ENCODE results near the gene HOXA11. TPM values are rescaled to one million over a fixed set of nuclear protein-coding genes. Genes with fewer than 3 reads are reported as not detected.
A peak's percentile ranks its signal among the peaks of the same experiment; 100 is the strongest.

Gene HOXA11
- polyA plus RNA-seq, 1 donor from 2014 or later = not detected

DNA sequence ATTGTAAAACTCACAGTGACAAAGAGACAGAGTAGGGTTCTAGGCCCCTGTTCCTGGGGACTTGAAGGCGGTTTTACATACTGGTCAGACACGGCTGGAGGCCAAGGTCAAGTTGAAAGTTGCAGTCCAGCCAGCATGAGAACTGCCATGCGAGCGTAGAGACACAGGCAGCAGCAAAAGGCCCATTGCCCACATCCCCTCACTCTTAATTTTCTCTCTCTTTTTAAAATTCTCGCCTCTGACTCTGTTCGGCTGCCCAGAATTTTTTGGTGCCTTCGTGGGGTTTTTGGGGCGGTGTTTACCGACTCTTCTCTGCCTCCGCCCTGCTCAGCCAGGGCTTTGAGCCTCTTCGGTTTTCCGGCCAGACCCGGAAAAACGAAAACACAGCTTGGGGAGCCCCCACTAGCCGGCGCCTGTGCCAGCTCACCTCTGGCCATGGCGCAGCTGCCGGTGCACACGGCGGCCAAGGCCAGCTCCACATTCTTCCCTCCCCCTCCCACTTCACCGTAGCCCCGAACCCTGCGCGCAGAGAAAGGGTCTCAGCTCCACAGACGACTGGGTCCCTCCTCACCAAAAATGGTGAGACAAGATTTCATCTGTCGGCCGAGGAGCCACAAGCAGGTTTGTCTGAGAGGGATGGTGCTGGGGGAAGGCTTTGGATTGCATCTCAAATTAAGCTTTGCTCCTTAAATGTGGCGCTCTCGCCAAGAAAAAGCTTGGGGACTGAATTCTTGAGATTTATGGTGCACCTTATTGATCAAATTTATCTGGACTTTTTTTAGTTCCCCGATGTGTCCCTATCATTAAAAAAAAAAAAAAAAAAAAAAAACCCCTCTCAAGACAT lies 17.2 kb upstream of the HOXA11 start:
- Histone ChIP-seq H4K20me1 (ENCODE audit: insufficient read depth) (no peaks in the 10 kb centered on the region), H3F3A (ENCODE audit: insufficient read depth, low read length, poor library complexity, severe bottlenecking) (no peaks in the 10 kb centered on the region), H3K9ac (ENCODE audit: low read length) (no peak overlapping the region), H3K27me3 (ENCODE audit: insufficient read depth, low read depth, low read length) (peaks cover 93% of the 10 kb centered on the region), H3K79me2 (replicated peaks; ENCODE audit: insufficient read depth, low read length) (no peaks in the 10 kb centered on the region), H3K4me2 (ENCODE audit: low read length) (no peak overlapping the region), H3K9me2 (ENCODE audit: insufficient read depth, low read length) (no peaks in the 10 kb centered on the region), H2AFZ (ENCODE audit: low read depth, low read length) (no peak overlapping the region), H3K9me3 (ENCODE audit: low read length) (no peaks in the 10 kb centered on the region), H3K4me3 (ENCODE audit: low read length) (no peak overlapping the region), H3K36me3 (ENCODE audit: insufficient read depth, low read length) (no peaks in the 10 kb centered on the region), H3K27ac (ENCODE audit: low read length) (no peak overlapping the region)
- TF ChIP-seq MXI1 (conservative IDR thresholded peaks at IDR 0.05; ENCODE audit: poor library complexity, severe bottlenecking) (no peak), POLR2AphosphoS5 (IDR thresholded peaks at IDR 0.05) (peak; percentile 63)

DNA sequence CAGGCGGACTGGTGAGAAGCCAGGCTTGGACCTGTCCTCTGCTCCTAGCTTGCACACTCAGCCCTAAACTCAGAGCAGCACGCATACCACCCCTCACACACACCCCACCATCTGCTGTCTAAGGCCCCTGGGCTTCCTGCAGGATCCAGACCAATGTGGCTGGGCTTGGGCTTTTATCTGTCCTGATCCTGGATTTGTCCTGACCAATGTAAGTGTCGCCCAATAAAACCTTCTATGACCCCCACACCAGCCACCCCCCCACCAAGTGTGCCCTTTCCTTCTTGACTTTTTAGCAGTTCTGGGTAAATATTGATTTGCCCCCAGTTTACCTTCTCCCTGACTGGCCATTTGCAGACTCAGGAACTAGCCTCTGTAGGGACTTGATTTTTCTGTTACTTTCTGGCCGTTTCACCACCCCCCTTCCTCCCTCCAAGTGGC lies 16.6 kb upstream of the HOXA11 start:
- Histone ChIP-seq H3K9me3 (ENCODE audit: low read length) (no peaks in the 10 kb centered on the region), H3K9ac (ENCODE audit: low read length) (no peak overlapping the region), H3K36me3 (ENCODE audit: insufficient read depth, low read length) (no peaks in the 10 kb centered on the region), H3K4me2 (ENCODE audit: low read length) (no peak overlapping the region), H3F3A (ENCODE audit: insufficient read depth, low read length, poor library complexity, severe bottlenecking) (no peaks in the 10 kb centered on the region), H3K27me3 (ENCODE audit: insufficient read depth, low read depth, low read length) (peaks cover 93% of the 10 kb centered on the region), H3K27ac (ENCODE audit: low read length) (no peak overlapping the region), H3K79me2 (replicated peaks; ENCODE audit: insufficient read depth, low read length) (no peaks in the 10 kb centered on the region), H3K9me2 (ENCODE audit: insufficient read depth, low read length) (no peaks in the 10 kb centered on the region), H4K20me1 (ENCODE audit: insufficient read depth) (no peaks in the 10 kb centered on the region), H2AFZ (ENCODE audit: low read depth, low read length) (no peak overlapping the region), H3K4me3 (ENCODE audit: low read length) (no peak overlapping the region)
- no peak for TF ChIP-seq EZH2 (IDR thresholded peaks at IDR 0.05; ENCODE audit: borderline replicate concordance, insufficient read depth, low read length, poor library complexity, severe bottlenecking)
- no peak for TF ChIP-seq RAD21 (conservative IDR thresholded peaks at IDR 0.05)
- TF ChIP-seq, protein P1, sequence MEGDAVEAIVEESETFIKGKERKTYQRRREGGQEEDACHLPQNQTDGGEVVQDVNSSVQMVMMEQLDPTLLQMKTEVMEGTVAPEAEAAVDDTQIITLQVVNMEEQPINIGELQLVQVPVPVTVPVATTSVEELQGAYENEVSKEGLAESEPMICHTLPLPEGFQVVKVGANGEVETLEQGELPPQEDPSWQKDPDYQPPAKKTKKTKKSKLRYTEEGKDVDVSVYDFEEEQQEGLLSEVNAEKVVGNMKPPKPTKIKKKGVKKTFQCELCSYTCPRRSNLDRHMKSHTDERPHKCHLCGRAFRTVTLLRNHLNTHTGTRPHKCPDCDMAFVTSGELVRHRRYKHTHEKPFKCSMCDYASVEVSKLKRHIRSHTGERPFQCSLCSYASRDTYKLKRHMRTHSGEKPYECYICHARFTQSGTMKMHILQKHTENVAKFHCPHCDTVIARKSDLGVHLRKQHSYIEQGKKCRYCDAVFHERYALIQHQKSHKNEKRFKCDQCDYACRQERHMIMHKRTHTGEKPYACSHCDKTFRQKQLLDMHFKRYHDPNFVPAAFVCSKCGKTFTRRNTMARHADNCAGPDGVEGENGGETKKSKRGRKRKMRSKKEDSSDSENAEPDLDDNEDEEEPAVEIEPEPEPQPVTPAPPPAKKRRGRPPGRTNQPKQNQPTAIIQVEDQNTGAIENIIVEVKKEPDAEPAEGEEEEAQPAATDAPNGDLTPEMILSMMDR (IDR thresholded peaks at IDR 0.05; ENCODE audit: poor library complexity, severe bottlenecking) = no peak
- no peak for TF ChIP-seq EP300 (conservative IDR thresholded peaks at IDR 0.05; ENCODE audit: poor library complexity, severe bottlenecking)
- TF ChIP-seq REST (IDR thresholded peaks at IDR 0.05; ENCODE audit: borderline replicate concordance) = no peak
- no peak for TF ChIP-seq TAF1 (IDR thresholded peaks at IDR 0.05; ENCODE audit: low read depth)
- TF ChIP-seq SMC3 (conservative IDR thresholded peaks at IDR 0.05; ENCODE audit: poor library complexity) = no peak
- TF ChIP-seq MXI1 (conservative IDR thresholded peaks at IDR 0.05; ENCODE audit: poor library complexity, severe bottlenecking) = no peak
- TF ChIP-seq POLR2AphosphoS5 (IDR thresholded peaks at IDR 0.05) = no peak
